Ishikawa (cell line): Measurements from ENCODE around the gene ADCY2.

ENCODE experiments used
- CEBPB ChIP-seq: IDR thresholded peaks from 2 replicates; pipeline ENCODE4 v1.6.1; 2012
- CREB1 ChIP-seq: IDR thresholded peaks from 2 replicates; pipeline ENCODE4 v1.6.1; 2012; ENCODE audit warnings: low read depth
- EGR1 ChIP-seq: IDR thresholded peaks from 2 replicates; pipeline ENCODE4 v1.6.1; 2012
- EP300 ChIP-seq: IDR thresholded peaks from 2 replicates; pipeline ENCODE4 v1.6.1; 2012; ENCODE audit warnings: borderline replicate concordance
- FOXM1 ChIP-seq: IDR thresholded peaks from 2 replicates; pipeline ENCODE4 v1.6.1; 2012; ENCODE audit warnings: low read depth, borderline replicate concordance
- NFIC ChIP-seq: IDR thresholded peaks from 2 replicates; pipeline ENCODE4 v1.6.1; 2012
- RAD21 ChIP-seq: IDR thresholded peaks from 2 replicates; pipeline ENCODE4 v1.6.1; 2012; ENCODE audit warnings: low read depth
- TAF1 ChIP-seq: IDR thresholded peaks from 2 replicates; pipeline ENCODE4 v1.6.1; 2012; ENCODE audit warnings: low read depth, mild to moderate bottlenecking
- TCF12 ChIP-seq: IDR thresholded peaks from 2 replicates; pipeline ENCODE4 v1.6.1; 2012; ENCODE audit warnings: low read depth
- TEAD4 ChIP-seq: IDR thresholded peaks from 2 replicates; pipeline ENCODE4 v1.6.1; 2012
- YY1 ChIP-seq: IDR thresholded peaks from 2 replicates; pipeline ENCODE4 v1.6.1; 2012; ENCODE audit warnings: low read depth
- ZBTB7A ChIP-seq: IDR thresholded peaks from 2 replicates; pipeline ENCODE4 v1.6.1; 2012; ENCODE audit warnings: low read depth
- TF ChIP-seq, protein P1 (sequence below): IDR thresholded peaks from 2 replicates; pipeline ENCODE4 v1.6.1; 2012; ENCODE audit warnings: low read depth, mild to moderate bottlenecking
- TF ChIP-seq, protein P2 (sequence below): IDR thresholded peaks from 2 replicates; pipeline ENCODE4 v1.6.1; 2012
- TF ChIP-seq, protein P3 (sequence below): IDR thresholded peaks from 2 replicates; pipeline ENCODE4 v1.6.1; 2012

Gene ADCY2

DNA sequence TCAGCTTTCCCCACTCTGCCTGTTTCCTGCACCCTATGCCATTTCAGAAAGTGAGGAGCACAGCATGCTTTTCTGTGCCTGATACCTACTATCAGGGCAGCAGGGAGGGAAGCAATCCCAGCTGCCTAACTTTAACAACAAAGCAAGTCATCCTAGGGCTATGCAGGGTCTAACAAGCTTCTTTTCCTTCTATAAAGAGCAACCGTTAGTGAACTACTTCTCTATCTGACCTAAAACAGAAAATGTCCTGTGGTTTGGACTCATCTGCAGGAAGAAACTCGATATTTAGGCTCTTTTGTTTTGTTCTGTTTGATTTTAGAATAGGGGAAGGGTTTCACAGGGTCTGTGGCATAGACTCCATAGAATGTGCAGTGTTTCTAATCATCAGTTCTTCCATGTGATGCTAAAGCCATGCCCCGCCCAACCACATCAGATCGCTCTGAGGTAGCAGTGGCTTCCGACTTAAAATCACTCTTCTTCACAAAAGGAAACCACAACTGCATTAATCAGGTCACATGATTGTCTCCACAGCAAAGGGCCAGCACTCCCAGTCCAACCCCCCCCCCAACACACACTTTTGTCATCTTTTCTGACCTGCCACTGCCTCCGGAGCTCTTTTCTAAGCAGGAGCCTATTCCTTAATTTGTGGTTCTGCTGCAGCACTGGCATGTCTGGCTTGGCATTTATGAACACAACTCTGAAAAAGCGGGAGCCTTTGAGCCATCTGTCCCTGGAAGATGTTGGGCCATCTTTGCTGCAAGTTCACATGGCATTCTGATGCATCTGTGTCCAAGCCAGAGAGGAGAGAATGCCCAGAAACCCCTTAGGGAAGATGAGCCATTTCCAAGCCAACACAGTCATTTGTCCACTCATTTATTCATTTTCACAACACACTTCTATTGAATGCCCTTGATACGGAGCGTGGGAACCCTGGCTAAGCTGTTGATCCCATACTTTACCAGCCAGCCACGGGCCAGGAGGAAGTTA is 383.4 kb downstream of the ADCY2 start:
- TF ChIP-seq, protein P1, sequence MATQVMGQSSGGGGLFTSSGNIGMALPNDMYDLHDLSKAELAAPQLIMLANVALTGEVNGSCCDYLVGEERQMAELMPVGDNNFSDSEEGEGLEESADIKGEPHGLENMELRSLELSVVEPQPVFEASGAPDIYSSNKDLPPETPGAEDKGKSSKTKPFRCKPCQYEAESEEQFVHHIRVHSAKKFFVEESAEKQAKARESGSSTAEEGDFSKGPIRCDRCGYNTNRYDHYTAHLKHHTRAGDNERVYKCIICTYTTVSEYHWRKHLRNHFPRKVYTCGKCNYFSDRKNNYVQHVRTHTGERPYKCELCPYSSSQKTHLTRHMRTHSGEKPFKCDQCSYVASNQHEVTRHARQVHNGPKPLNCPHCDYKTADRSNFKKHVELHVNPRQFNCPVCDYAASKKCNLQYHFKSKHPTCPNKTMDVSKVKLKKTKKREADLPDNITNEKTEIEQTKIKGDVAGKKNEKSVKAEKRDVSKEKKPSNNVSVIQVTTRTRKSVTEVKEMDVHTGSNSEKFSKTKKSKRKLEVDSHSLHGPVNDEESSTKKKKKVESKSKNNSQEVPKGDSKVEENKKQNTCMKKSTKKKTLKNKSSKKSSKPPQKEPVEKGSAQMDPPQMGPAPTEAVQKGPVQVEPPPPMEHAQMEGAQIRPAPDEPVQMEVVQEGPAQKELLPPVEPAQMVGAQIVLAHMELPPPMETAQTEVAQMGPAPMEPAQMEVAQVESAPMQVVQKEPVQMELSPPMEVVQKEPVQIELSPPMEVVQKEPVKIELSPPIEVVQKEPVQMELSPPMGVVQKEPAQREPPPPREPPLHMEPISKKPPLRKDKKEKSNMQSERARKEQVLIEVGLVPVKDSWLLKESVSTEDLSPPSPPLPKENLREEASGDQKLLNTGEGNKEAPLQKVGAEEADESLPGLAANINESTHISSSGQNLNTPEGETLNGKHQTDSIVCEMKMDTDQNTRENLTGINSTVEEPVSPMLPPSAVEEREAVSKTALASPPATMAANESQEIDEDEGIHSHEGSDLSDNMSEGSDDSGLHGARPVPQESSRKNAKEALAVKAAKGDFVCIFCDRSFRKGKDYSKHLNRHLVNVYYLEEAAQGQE = no peak
- TF ChIP-seq ZBTB7A (no peak), NFIC (no peak), CREB1 (no peak), CEBPB (no peak), RAD21 (no peak), TEAD4 (no peak), EGR1 (no peak), EP300 (no peak), FOXM1 (no peak), TCF12 (no peak), YY1 (no peak)
- TF ChIP-seq, protein P2, sequence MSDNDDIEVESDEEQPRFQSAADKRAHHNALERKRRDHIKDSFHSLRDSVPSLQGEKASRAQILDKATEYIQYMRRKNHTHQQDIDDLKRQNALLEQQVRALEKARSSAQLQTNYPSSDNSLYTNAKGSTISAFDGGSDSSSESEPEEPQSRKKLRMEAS = no peak
- TF ChIP-seq, protein P3, sequence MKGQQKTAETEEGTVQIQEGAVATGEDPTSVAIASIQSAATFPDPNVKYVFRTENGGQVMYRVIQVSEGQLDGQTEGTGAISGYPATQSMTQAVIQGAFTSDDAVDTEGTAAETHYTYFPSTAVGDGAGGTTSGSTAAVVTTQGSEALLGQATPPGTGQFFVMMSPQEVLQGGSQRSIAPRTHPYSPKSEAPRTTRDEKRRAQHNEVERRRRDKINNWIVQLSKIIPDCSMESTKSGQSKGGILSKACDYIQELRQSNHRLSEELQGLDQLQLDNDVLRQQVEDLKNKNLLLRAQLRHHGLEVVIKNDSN = no peak

DNA sequence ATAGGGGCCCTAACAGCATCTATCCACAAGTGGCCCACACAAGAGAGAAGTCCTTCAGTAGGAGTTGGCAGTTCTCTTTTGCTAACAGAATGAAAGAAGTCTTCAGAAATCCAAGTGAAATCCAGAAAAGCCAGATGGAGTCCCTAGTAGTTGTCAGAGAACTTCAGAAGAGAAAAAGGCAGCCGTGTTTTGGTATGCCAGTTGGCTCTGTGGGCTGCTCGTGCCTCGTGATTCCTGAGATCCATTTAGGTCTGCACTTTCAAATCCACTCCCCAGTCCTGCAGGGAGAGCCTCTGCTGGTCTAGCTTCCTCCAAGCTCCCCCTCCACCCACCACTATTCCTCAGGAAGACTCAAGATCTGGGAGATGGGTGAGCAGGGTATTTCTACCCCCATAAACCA is 386.0 kb downstream of the ADCY2 start:
- TF ChIP-seq TEAD4 = no peak
- no peak for TF ChIP-seq CREB1
- TF ChIP-seq CEBPB = no peak
- no peak for TF ChIP-seq TCF12
- no peak for TF ChIP-seq NFIC
- TF ChIP-seq EP300 = no peak

DNA sequence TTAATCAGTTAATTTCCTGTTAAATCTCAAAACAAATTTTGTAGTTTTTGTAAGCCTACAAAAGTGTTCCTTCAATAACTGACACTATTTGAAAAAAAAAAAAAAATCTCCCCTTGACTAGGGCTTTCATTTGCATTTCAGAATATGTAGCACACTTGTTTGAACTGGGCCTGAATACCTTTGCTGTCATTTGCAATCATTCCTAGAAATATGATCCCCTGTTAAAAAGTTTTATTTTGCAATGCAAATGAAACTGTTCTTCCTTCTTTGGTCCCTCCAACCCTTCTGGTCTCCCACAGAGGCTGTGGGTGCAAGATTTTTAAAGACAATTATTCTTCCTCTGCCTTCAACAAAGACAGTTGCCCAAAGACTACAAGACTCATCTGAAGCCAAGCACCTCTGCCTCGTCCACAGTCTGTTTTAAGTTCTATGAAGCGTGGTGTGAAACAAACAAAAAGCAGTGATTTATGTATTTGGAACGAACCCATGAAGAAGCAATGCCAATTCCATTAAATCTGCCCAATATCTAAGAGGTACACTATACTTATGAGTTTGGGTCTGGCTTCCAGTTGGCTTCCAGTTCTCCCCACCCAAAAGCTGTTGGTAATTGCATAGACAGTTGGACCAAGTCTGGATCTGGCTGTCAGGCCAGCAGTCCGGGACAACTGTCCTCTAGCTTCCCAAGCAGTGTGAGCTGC is 388.9 kb downstream of the ADCY2 start:
- TF ChIP-seq, protein P1 = no peak
- TF ChIP-seq EGR1 (no peak), TCF12 (no peak), TEAD4 (no peak), FOXM1 (no peak), EP300 (no peak), ZBTB7A (no peak), RAD21 (no peak), YY1 (no peak), CREB1 (no peak), NFIC (no peak), CEBPB (no peak), TAF1 (no peak)
- TF ChIP-seq, protein P2 = no peak
- TF ChIP-seq, protein P3 = no peak

DNA sequence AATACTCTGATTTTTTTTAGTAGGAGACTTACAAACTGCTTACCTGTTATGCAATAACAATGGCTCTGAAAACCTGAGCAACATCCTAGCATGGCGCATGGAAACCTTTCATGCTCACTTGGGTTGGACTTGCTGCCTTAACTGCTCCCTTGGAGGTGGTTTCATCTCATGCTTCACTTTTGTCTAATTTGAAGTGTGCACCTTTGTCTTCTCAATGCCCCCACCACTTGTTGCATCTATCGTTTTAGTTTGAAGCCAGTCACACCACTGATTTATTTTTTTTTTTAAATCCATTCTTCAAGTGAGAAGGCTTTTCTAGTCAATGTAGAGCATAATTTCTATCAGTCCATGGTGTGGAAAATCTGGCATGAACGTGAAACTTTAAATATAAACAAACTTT is 391.8 kb downstream of the ADCY2 start:
- TF ChIP-seq EP300 (no peak), CREB1 (no peak), NFIC (no peak), TCF12 (no peak), YY1 (no peak), EGR1 (no peak), FOXM1 (no peak), TAF1 (no peak), CEBPB (no peak), TEAD4 (no peak), RAD21 (no peak), ZBTB7A (no peak)
- TF ChIP-seq, protein P1 = no peak
- TF ChIP-seq, protein P3 = no peak
- TF ChIP-seq, protein P2 = no peak
